Measurements from ENCODE around the gene NCKIPSD.

NCKIPSD gene

GRCh38 chr3:48678056-48678455 is 7.7 kb downstream of the NCKIPSD start:
- DNase-seq: no peak

- no peak for DNase-seq
Measured at GRCh38 chr3:48674505-48674904, 11.2 kb downstream of the NCKIPSD start.

GRCh38 chr3:48672522-48672921 is 13.2 kb downstream of the NCKIPSD start:
- no peak for DNase-seq

- DNase-seq: no peak
Measured at GRCh38 chr3:48664929-48665328, 20.8 kb downstream of the NCKIPSD start.

GRCh38 chr3:48664313-48664644 is 21.4 kb downstream of the NCKIPSD start:
- DNase-seq: no peak

GRCh38 chr3:48663489-48664312 is 22.0 kb downstream of the NCKIPSD start:
- peak; percentile 92 for DNase-seq

- peak; percentile 76 for DNase-seq
Measured at GRCh38 chr3:48662753-48663488, 22.8 kb downstream of the NCKIPSD start, which contains the start of gene CELSR3. TSS of gene CELSR3 (minus strand) at chr3:48662886. CDS start at chr3:48662634, 252 bp downstream.

- no peak for DNase-seq
Measured at GRCh38 chr3:48662145-48662752, 23.5 kb downstream of the NCKIPSD start.

GRCh38 chr3:48661501-48662144 is 24.1 kb downstream of the NCKIPSD start:
- peak; percentile 73 for DNase-seq

GRCh38 chr3:48660800-48661400 is 24.8 kb downstream of the NCKIPSD start:
- no peak for DNase-seq

- peak; percentile 51 for DNase-seq
Measured at GRCh38 chr3:48656841-48657281, 28.9 kb downstream of the NCKIPSD start.

GRCh38 chr3:48656061-48656840 is 29.5 kb downstream of the NCKIPSD start:
- peak; percentile 88 for DNase-seq

- DNase-seq: peak; percentile 65
Measured at GRCh38 chr3:48655606-48656005, 30.1 kb downstream of the NCKIPSD start.

- DNase-seq: no peak
Measured at GRCh38 chr3:48655063-48655462, 30.7 kb downstream of the NCKIPSD start.

GRCh38 chr3:48652923-48653715 is 32.6 kb downstream of the NCKIPSD start:
- no peak for DNase-seq

GRCh38 chr3:48651771-48652170 is 33.9 kb downstream of the NCKIPSD start:
- no peak for DNase-seq

GRCh38 chr3:48650723-48651122 is 35.0 kb downstream of the NCKIPSD start:
- no peak for DNase-seq

- DNase-seq: no peak
Measured at GRCh38 chr3:48648188-48648850, 37.4 kb downstream of the NCKIPSD start.

- DNase-seq: no peak
Measured at GRCh38 chr3:48647714-48648113, 38.0 kb downstream of the NCKIPSD start.
